Jurkat, Clone E6-1 (cell line): ENCODE data around the gene RAB36.
A peak's percentile ranks its signal among the peaks of the same experiment; 100 is the strongest.

Experiments used
- DNase-seq: peaks from one replicate; pipeline ENCODE4 v3.0.0-alpha.2; 2011; ENCODE audit warnings: low read depth, low spot score
- H3K4me3 ChIP-seq: 2 replicates; pipeline ENCODE4 v1.5.1; 2011; ENCODE audit warnings: mild to moderate bottlenecking, low read length, control low read depth, moderate library complexity

The RAB36 gene

GRCh38 chr22:23175817-23176644 lies 30.8 kb downstream of the RAB36 start:
- DNase-seq, result peak; percentile 94
- H3K4me3 ChIP-seq, result no peak overlapping the region

GRCh38 chr22:23176645-23177027 lies 31.4 kb downstream of the RAB36 start:
- peak; percentile 35 for DNase-seq
- no peak overlapping the region for H3K4me3 ChIP-seq

- no peak for DNase-seq
Measured at GRCh38 chr22:23177197-23177596, 31.9 kb downstream of the RAB36 start.

GRCh38 chr22:23178512-23179254 lies 33.4 kb downstream of the RAB36 start:
- peak; percentile 24 for DNase-seq
- H3K4me3 ChIP-seq, result no peak overlapping the region

More at GRCh38 chr22:23177197-23177596, 31.9 kb downstream of the RAB36 start:
- no peak overlapping the region for H3K4me3 ChIP-seq

- no peak for DNase-seq
- H3K4me3 ChIP-seq, result peak overlapping the region; percentile 46
Measured at GRCh38 chr22:23179381-23180299, 34.4 kb downstream of the RAB36 start.

- peak; percentile 50 for DNase-seq
- peak within 1 kb of the TSS; percentile 80 for H3K4me3 ChIP-seq
Measured at GRCh38 chr22:23180301-23180892, 35.1 kb downstream of the RAB36 start, which contains the start of gene BCR. Gene BCR, plus strand, starts transcription at chr22:23180509. Its CDS starts 452 bp downstream, at chr22:23180961.

- DNase-seq, result no peak
- H3K4me3 ChIP-seq, result peak overlapping the region; percentile 80
Measured at GRCh38 chr22:23180893-23181720, 35.8 kb downstream of the RAB36 start.

- no peak for DNase-seq
Measured at GRCh38 chr22:23181721-23182308, 36.5 kb downstream of the RAB36 start.

GRCh38 chr22:23182309-23183060 lies 37.2 kb downstream of the RAB36 start:
- H3K4me3 ChIP-seq, result peak overlapping the region; percentile 80
- no peak for DNase-seq

More at GRCh38 chr22:23181721-23182308, 36.5 kb downstream of the RAB36 start:
- peak overlapping the region; percentile 80 for H3K4me3 ChIP-seq

GRCh38 chr22:23183061-23183698 lies 37.9 kb downstream of the RAB36 start:
- H3K4me3 ChIP-seq, result peak overlapping the region; percentile 80
- peak; percentile 34 for DNase-seq

GRCh38 chr22:23184100-23184763 lies 39.0 kb downstream of the RAB36 start:
- no peak overlapping the region for H3K4me3 ChIP-seq
- no peak for DNase-seq

GRCh38 chr22:23184764-23185113 lies 39.5 kb downstream of the RAB36 start:
- DNase-seq, result no peak
- no peak overlapping the region for H3K4me3 ChIP-seq

- H3K4me3 ChIP-seq, result no peak overlapping the region
- DNase-seq, result no peak
Measured at GRCh38 chr22:23187211-23187610, 41.9 kb downstream of the RAB36 start.

GRCh38 chr22:23187871-23188700 lies 42.8 kb downstream of the RAB36 start:
- no peak overlapping the region for H3K4me3 ChIP-seq
- no peak for DNase-seq

GRCh38 chr22:23190526-23190925 lies 45.2 kb downstream of the RAB36 start:
- H3K4me3 ChIP-seq, result no peak overlapping the region

More at GRCh38 chr22:23190526-23190925, 45.2 kb downstream of the RAB36 start:
- no peak for DNase-seq
